ENCODE results near the gene GNAT1.

The GNAT1 gene

GRCh38 chr3:50239649-50240048, 48.2 kb downstream of the GNAT1 start:
- Histone ChIP-seq H3K36me3 (replicated peaks; ENCODE audit: low read depth, low read length) (peaks cover 23% of the 10 kb centered on the region), H3K4me2 (ENCODE audit: low read length) (no peak overlapping the region), H3K4me3 (ENCODE audit: low read length) (no peak overlapping the region), H3K27me3 (ENCODE audit: low read depth, low read length) (no peaks in the 10 kb centered on the region), H3K79me2 (ENCODE audit: low read length) (peaks cover 81% of the 10 kb centered on the region), H3K27ac (ENCODE audit: low read length) (no peak overlapping the region), H3K4me1 (ENCODE audit: low read length) (peaks cover 50% of the 10 kb centered on the region), H3K9ac (ENCODE audit: low read length) (no peak overlapping the region), H2AFZ (ENCODE audit: low read depth, low read length) (no peak overlapping the region), H4K20me1 (ENCODE audit: insufficient read depth, low read length) (peaks cover 46% of the 10 kb centered on the region), H3K9me3 (ENCODE audit: insufficient read depth, low read length) (no peaks in the 10 kb centered on the region)
- TF ChIP-seq CTCF (IDR thresholded peaks at IDR 0.05; ENCODE audit: low read depth, low read length) = no peak
- no peak for TF ChIP-seq EZH2phosphoT487 (IDR thresholded peaks at IDR 0.05; ENCODE audit: low read depth)

GRCh38 chr3:50241163-50241562, 49.8 kb downstream of the GNAT1 start:
- no peaks in the 10 kb centered on the region for H3K27me3 ChIP-seq (ENCODE audit: low read depth, low read length)
- H3K4me3 ChIP-seq (ENCODE audit: low read length) = peak overlapping the region; percentile 70; the same call in 1 of the 2 replicates
- H2AFZ ChIP-seq (ENCODE audit: low read depth, low read length) = no peak overlapping the region

GRCh38 chr3:50241713-50242380, 50.4 kb downstream of the GNAT1 start:
- H3K9me3 ChIP-seq (ENCODE audit: insufficient read depth, low read length) = no peaks in the 10 kb centered on the region
- H3K4me1 ChIP-seq (ENCODE audit: low read length) = peaks cover 60% of the 10 kb centered on the region
- no peaks in the 10 kb centered on the region for H3K27me3 ChIP-seq (ENCODE audit: low read depth, low read length)
- peaks cover 54% of the 10 kb centered on the region for H4K20me1 ChIP-seq (ENCODE audit: insufficient read depth, low read length)
- H3K4me3 ChIP-seq (ENCODE audit: low read length) = peak overlapping the region; percentile 70
- peak overlapping the region; percentile 90 for H3K4me2 ChIP-seq (ENCODE audit: low read length)
- peak overlapping the region; percentile 49 for H3K9ac ChIP-seq (ENCODE audit: low read length)
- H2AFZ ChIP-seq (ENCODE audit: low read depth, low read length) = no peak overlapping the region
- peaks cover 25% of the 10 kb centered on the region for H3K36me3 ChIP-seq (replicated peaks; ENCODE audit: low read depth, low read length)
- peaks cover 93% of the 10 kb centered on the region for H3K79me2 ChIP-seq (ENCODE audit: low read length)
- TF ChIP-seq EZH2phosphoT487 (IDR thresholded peaks at IDR 0.05; ENCODE audit: low read depth) (no peak), CTCF (IDR thresholded peaks at IDR 0.05; ENCODE audit: low read depth, low read length) (no peak)
- H3K27ac ChIP-seq (ENCODE audit: low read length) = peak overlapping the region; percentile 87

More at GRCh38 chr3:50241163-50241562, 49.8 kb downstream of the GNAT1 start:
- Histone ChIP-seq H3K79me2 (ENCODE audit: low read length) (peaks cover 94% of the 10 kb centered on the region), H3K9ac (ENCODE audit: low read length) (peak overlapping the region; percentile 49; the same call in 1 of the 2 replicates), H3K4me1 (ENCODE audit: low read length) (peaks cover 54% of the 10 kb centered on the region), H3K27ac (ENCODE audit: low read length) (peak overlapping the region; percentile 87), H3K4me2 (ENCODE audit: low read length) (peak overlapping the region; percentile 90), H3K36me3 (replicated peaks; ENCODE audit: low read depth, low read length) (peaks cover 23% of the 10 kb centered on the region), H4K20me1 (ENCODE audit: insufficient read depth, low read length) (peaks cover 48% of the 10 kb centered on the region), H3K9me3 (ENCODE audit: insufficient read depth, low read length) (no peaks in the 10 kb centered on the region)
- no peak for TF ChIP-seq EZH2phosphoT487 (IDR thresholded peaks at IDR 0.05; ENCODE audit: low read depth)
- TF ChIP-seq CTCF (IDR thresholded peaks at IDR 0.05; ENCODE audit: low read depth, low read length) = no peak

- H4K20me1 ChIP-seq (ENCODE audit: insufficient read depth, low read length) = peaks cover 59% of the 10 kb centered on the region
- H3K4me1 ChIP-seq (ENCODE audit: low read length) = peaks cover 63% of the 10 kb centered on the region
- no peaks in the 10 kb centered on the region for H3K27me3 ChIP-seq (ENCODE audit: low read depth, low read length)
- peak overlapping the region; percentile 67 for H3K9ac ChIP-seq (ENCODE audit: low read length)
- TF ChIP-seq EZH2phosphoT487 (IDR thresholded peaks at IDR 0.05; ENCODE audit: low read depth) (no peak), CTCF (IDR thresholded peaks at IDR 0.05; ENCODE audit: low read depth, low read length) (no peak)
- H3K4me2 ChIP-seq (ENCODE audit: low read length) = peak overlapping the region; percentile 90
- peak overlapping the region; percentile 70 for H3K4me3 ChIP-seq (ENCODE audit: low read length)
- H3K9me3 ChIP-seq (ENCODE audit: insufficient read depth, low read length) = no peaks in the 10 kb centered on the region
- H3K79me2 ChIP-seq (ENCODE audit: low read length) = peaks cover 93% of the 10 kb centered on the region
- peak overlapping the region; percentile 87 for H3K27ac ChIP-seq (ENCODE audit: low read length)
- no peak overlapping the region for H2AFZ ChIP-seq (ENCODE audit: low read depth, low read length)
- H3K36me3 ChIP-seq (replicated peaks; ENCODE audit: low read depth, low read length) = peaks cover 30% of the 10 kb centered on the region
Observed at GRCh38 chr3:50242381-50242770, 51.0 kb downstream of the GNAT1 start.

All from OCI-LY3 (cell line).